ENCODE data around the gene TMEM151B. TPM values are rescaled to one million over a fixed set of nuclear protein-coding genes. Genes with fewer than 3 reads are reported as not detected.

The TMEM151B gene
- polyA plus RNA-seq, 1 donor from 2014 or later: 66.0 TPM

DNA sequence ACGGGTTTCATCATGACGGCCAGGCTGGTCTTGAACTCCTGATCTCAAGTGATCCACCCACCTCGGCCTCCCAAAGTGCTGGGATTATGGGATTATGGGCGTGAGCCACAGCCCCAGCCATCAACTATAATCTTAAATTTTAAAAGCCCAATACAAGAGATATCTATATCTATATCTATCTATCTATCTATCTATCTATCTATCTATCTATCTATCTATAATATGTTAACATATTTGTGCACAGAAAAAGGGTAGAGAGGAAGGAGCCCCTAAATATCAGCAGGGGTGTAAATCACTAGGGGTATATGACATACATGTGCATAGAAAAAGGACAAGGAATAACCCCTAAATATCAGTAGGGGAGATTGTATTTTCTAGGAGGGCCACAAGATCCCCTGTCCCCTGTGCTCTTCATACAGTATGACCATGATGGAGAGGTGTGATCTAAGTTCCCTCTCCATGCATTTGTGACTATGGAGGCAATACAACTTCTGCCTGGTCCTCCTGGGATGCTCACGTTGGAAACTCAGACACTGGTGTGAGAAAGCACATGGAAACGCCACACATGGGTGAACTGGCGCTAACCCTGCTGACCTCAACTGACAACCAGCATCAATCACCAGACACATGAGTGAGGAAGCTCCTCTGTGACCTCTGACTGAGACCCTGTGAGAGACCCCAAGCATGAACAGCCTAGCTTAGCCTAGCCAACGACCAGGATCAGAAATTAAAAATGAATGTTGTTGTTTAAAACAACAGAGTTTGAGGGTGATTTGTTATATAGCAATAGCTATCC, 71.0 kb downstream of the TMEM151B start:
- no peak overlapping the region for H3K27ac ChIP-seq (ENCODE audit: low read length)
- no peak overlapping the region for H3K4me2 ChIP-seq (ENCODE audit: low read length)

DNA sequence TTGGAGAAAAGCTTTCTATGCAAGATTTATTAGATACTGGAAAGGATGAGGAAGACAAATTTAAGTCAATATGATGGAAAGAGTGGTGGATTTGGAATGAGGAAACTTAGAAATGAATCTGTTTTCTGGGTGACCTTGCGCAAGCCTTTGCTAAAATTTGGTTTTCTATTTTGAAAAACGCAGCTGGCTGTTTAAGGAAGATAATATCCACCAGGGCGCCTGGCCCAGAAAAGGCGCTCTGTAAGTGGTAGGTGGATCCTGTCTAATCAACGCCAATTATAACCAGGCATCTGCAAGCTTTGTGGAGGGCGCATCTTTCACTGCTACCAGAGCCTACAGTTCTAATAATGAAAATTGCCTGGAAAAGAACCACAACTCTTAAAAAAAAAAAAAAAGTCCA, 71.8 kb downstream of the TMEM151B start:
- Histone ChIP-seq H3K9me2 (ENCODE audit: insufficient read depth, low read length) (no peaks in the 10 kb centered on the region), H2AFZ (ENCODE audit: low read depth, low read length) (no peak overlapping the region), H3K9ac (ENCODE audit: low read length) (no peak overlapping the region), H3K79me2 (replicated peaks; ENCODE audit: insufficient read depth, low read length) (no peaks in the 10 kb centered on the region), H3K27ac (ENCODE audit: low read length) (no peak overlapping the region), H3K27me3 (ENCODE audit: insufficient read depth, low read depth, low read length) (no peaks in the 10 kb centered on the region), H3K4me3 (ENCODE audit: low read length) (no peak overlapping the region), H3F3A (ENCODE audit: insufficient read depth, low read length, poor library complexity, severe bottlenecking) (no peaks in the 10 kb centered on the region), H3K4me2 (ENCODE audit: low read length) (no peak overlapping the region), H4K20me1 (ENCODE audit: insufficient read depth) (no peaks in the 10 kb centered on the region), H3K9me3 (ENCODE audit: low read length) (no peaks in the 10 kb centered on the region), H3K36me3 (ENCODE audit: insufficient read depth, low read length) (no peaks in the 10 kb centered on the region)
- TF ChIP-seq MXI1 (conservative IDR thresholded peaks at IDR 0.05; ENCODE audit: poor library complexity, severe bottlenecking) (no peak), EP300 (conservative IDR thresholded peaks at IDR 0.05; ENCODE audit: poor library complexity, severe bottlenecking) (no peak), EZH2 (IDR thresholded peaks at IDR 0.05; ENCODE audit: borderline replicate concordance, insufficient read depth, low read length, poor library complexity, severe bottlenecking) (no peak)
- TF ChIP-seq, protein P1, sequence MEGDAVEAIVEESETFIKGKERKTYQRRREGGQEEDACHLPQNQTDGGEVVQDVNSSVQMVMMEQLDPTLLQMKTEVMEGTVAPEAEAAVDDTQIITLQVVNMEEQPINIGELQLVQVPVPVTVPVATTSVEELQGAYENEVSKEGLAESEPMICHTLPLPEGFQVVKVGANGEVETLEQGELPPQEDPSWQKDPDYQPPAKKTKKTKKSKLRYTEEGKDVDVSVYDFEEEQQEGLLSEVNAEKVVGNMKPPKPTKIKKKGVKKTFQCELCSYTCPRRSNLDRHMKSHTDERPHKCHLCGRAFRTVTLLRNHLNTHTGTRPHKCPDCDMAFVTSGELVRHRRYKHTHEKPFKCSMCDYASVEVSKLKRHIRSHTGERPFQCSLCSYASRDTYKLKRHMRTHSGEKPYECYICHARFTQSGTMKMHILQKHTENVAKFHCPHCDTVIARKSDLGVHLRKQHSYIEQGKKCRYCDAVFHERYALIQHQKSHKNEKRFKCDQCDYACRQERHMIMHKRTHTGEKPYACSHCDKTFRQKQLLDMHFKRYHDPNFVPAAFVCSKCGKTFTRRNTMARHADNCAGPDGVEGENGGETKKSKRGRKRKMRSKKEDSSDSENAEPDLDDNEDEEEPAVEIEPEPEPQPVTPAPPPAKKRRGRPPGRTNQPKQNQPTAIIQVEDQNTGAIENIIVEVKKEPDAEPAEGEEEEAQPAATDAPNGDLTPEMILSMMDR (IDR thresholded peaks at IDR 0.05; ENCODE audit: poor library complexity, severe bottlenecking): no peak

More for the DNA sequence above, 71.0 kb downstream of the TMEM151B start:
- no peaks in the 10 kb centered on the region for H3K36me3 ChIP-seq (ENCODE audit: insufficient read depth, low read length)
- no peak overlapping the region for H3K4me3 ChIP-seq (ENCODE audit: low read length)
- no peaks in the 10 kb centered on the region for H3F3A ChIP-seq (ENCODE audit: insufficient read depth, low read length, poor library complexity, severe bottlenecking)
- no peaks in the 10 kb centered on the region for H4K20me1 ChIP-seq (ENCODE audit: insufficient read depth)
- no peaks in the 10 kb centered on the region for H3K9me2 ChIP-seq (ENCODE audit: insufficient read depth, low read length)
- no peaks in the 10 kb centered on the region for H3K79me2 ChIP-seq (replicated peaks; ENCODE audit: insufficient read depth, low read length)
- no peak overlapping the region for H3K9ac ChIP-seq (ENCODE audit: low read length)
- TF ChIP-seq, protein P2, sequence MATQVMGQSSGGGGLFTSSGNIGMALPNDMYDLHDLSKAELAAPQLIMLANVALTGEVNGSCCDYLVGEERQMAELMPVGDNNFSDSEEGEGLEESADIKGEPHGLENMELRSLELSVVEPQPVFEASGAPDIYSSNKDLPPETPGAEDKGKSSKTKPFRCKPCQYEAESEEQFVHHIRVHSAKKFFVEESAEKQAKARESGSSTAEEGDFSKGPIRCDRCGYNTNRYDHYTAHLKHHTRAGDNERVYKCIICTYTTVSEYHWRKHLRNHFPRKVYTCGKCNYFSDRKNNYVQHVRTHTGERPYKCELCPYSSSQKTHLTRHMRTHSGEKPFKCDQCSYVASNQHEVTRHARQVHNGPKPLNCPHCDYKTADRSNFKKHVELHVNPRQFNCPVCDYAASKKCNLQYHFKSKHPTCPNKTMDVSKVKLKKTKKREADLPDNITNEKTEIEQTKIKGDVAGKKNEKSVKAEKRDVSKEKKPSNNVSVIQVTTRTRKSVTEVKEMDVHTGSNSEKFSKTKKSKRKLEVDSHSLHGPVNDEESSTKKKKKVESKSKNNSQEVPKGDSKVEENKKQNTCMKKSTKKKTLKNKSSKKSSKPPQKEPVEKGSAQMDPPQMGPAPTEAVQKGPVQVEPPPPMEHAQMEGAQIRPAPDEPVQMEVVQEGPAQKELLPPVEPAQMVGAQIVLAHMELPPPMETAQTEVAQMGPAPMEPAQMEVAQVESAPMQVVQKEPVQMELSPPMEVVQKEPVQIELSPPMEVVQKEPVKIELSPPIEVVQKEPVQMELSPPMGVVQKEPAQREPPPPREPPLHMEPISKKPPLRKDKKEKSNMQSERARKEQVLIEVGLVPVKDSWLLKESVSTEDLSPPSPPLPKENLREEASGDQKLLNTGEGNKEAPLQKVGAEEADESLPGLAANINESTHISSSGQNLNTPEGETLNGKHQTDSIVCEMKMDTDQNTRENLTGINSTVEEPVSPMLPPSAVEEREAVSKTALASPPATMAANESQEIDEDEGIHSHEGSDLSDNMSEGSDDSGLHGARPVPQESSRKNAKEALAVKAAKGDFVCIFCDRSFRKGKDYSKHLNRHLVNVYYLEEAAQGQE (IDR thresholded peaks at IDR 0.05; ENCODE audit: borderline replicate concordance): no peak
- no peak for TF ChIP-seq MXI1 (conservative IDR thresholded peaks at IDR 0.05; ENCODE audit: poor library complexity, severe bottlenecking)
- no peak for TF ChIP-seq POLR2AphosphoS5 (IDR thresholded peaks at IDR 0.05)
- TF ChIP-seq EZH2 (IDR thresholded peaks at IDR 0.05; ENCODE audit: borderline replicate concordance, insufficient read depth, low read length, poor library complexity, severe bottlenecking): no peak
- no peak for TF ChIP-seq TAF1 (IDR thresholded peaks at IDR 0.05; ENCODE audit: low read depth)
- TF ChIP-seq, protein P1 (IDR thresholded peaks at IDR 0.05; ENCODE audit: poor library complexity, severe bottlenecking): no peak
- TF ChIP-seq SMC3 (conservative IDR thresholded peaks at IDR 0.05; ENCODE audit: poor library complexity): no peak
- no peak for TF ChIP-seq RAD21 (conservative IDR thresholded peaks at IDR 0.05)
- TF ChIP-seq EP300 (conservative IDR thresholded peaks at IDR 0.05; ENCODE audit: poor library complexity, severe bottlenecking): no peak
- H2AFZ ChIP-seq (ENCODE audit: low read depth, low read length): no peak overlapping the region
- H3K9me3 ChIP-seq (ENCODE audit: low read length): no peaks in the 10 kb centered on the region
- no peaks in the 10 kb centered on the region for H3K27me3 ChIP-seq (ENCODE audit: insufficient read depth, low read depth, low read length)
